ENCODE results near the gene CCDC136.

DNA sequence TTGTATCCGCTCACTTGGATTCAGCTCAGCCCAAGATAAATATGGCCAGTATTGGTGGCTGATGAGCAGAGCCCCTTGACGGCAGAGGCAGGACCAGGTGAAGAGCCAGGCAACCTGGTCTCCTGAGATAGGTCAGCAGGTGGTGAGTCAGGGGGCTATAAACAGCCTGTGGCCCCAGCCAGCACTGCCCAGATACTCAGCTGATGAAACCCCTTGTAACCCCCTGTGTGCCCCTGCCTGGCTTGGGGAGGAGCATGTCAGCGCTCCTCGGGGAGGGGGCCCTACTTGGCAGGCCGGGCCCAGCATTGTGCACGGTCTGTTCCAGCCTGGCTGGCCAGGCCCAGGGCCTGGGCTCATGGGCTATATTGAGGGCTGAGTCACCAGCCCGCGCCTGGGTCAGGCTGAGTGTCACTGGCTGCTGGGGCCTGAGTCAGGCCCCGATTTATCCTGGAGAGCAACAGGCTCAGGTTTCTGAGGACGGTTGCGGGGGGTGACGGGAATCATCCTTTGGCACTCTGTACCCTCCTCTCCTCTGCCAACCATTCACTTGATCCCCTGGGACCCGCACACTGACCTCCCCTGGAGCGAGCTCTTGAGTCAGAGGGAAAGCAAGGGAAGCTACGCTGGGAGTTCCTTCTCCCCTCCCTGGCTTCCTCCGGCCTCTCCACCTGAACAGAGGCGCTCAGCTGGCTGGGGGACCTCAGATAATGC, 35.6 kb downstream of the CCDC136 start:
- TF ChIP-seq CTCF (IDR thresholded peaks at IDR 0.05 in 4 of 5, conservative IDR thresholded peaks at IDR 0.05 in 1 of 5), result no peak
- peak; percentile 66 for TF ChIP-seq POLR2A (IDR thresholded peaks at IDR 0.05)
